Panc1 (cell line): ENCODE measurements around the gene CHST11. TPM values are rescaled to one million over a fixed set of nuclear protein-coding genes. Genes with fewer than 3 reads are reported as not detected.

Source experiments
- ATAC-seq: fragments of 200-7000 bp; cut with Tn5 transposase; 2 replicates; pipeline ENCODE4 v1.9.1; 2020; ENCODE audit warnings: mild to moderate bottlenecking, moderate library complexity
- BruUV-seq: library from RNA; stranded (reverse); fragments of 400-500 nt; replicated peaks from 2 replicates; lab custom pipeline; 2021; lab: Mats Ljungman, UMichigan
- CTCF ChIA-PET: fragments of 300-600 bp; sonication (Branson Sonifier 250); formaldehyde crosslinking; loops from one replicate; lab custom pipeline; 2022; ENCODE audit warnings: antibody characterized with exemption; lab: Charles Lee
- POLR2A ChIA-PET: fragments of 300-600 bp; sonication (Branson Sonifier 250); formaldehyde crosslinking; loops from one replicate; lab custom pipeline; 2022; ENCODE audit warnings: antibody characterized with exemption; lab: Charles Lee
- DNase-seq: peaks from one replicate; pipeline ENCODE4 v3.0.0-alpha.2; 2010; ENCODE audit warnings: low read depth, low spot score
- H3K27ac ChIP-seq: 2 replicates; pipeline ENCODE4 v1.5.1; 2011; ENCODE audit warnings: mild to moderate bottlenecking, low read length, inconsistent platforms
- H3K27me3 ChIP-seq: fragments of 200-500 bp; sonication (Bioruptor generic); 2 replicates; pipeline ENCODE4 v1.6.0; 2014; ENCODE audit warnings: low read length, inconsistent platforms; ENCODE audit not compliant: control insufficient read depth, insufficient read depth
- H3K36me3 ChIP-seq: fragments of 200-500 bp; sonication (Bioruptor generic); 2 replicates; pipeline ENCODE4 v1.5.1; 2014; ENCODE audit warnings: inconsistent platforms, mild to moderate bottlenecking, low read length, moderate library complexity; ENCODE audit not compliant: control insufficient read depth, insufficient read depth
- H3K4me1 ChIP-seq: 2 replicates; pipeline ENCODE4 v1.5.1; 2011; ENCODE audit warnings: inconsistent platforms, mild to moderate bottlenecking, low read length, moderate library complexity; ENCODE audit not compliant: control insufficient read depth, insufficient read depth
- H3K4me3 ChIP-seq, 2 experiments: 2 replicates each; pipeline ENCODE4 v1.5.1; 2011 to 2012; ENCODE audit warnings: low read depth in 2 of 2, low read length in 2 of 2, mild to moderate bottlenecking in 2 of 2, inconsistent platforms in 1 of 2, moderate library complexity in 1 of 2
- H3K9me3 ChIP-seq: fragments of 200-500 bp; sonication (Bioruptor generic); 2 replicates; pipeline ENCODE4 v1.5.1; 2014; ENCODE audit warnings: low read depth, mild to moderate bottlenecking, inconsistent platforms, low read length, moderate library complexity; ENCODE audit not compliant: control insufficient read depth, insufficient read depth
- POLR2AphosphoS5 ChIP-seq: IDR thresholded peaks from 2 replicates; pipeline ENCODE4 v1.6.1; 2012; ENCODE audit warnings: mild to moderate bottlenecking, low read depth, low read length, moderate library complexity
- REST ChIP-seq, 2 experiments: IDR thresholded peaks; 2 replicates each; pipeline ENCODE4 v1.6.1; 2011 to 2012; ENCODE audit warnings: low read depth in 2 of 2, control low read depth in 1 of 2, low read length in 1 of 2, mild to moderate bottlenecking in 1 of 2, moderate library complexity in 1 of 2; ENCODE audit not compliant: insufficient read depth in 1 of 2
- SIN3A ChIP-seq: IDR thresholded peaks from 2 replicates; pipeline ENCODE4 v1.6.1; 2012; ENCODE audit warnings: low read depth, mild to moderate bottlenecking, low read length, moderate library complexity, borderline replicate concordance; ENCODE audit not compliant: insufficient read depth
- TCF7L2 ChIP-seq: IDR thresholded peaks from 2 replicates; pipeline ENCODE4 v1.6.1; 2011; ENCODE audit warnings: mild to moderate bottlenecking, low read depth, low read length, inconsistent platforms
- in situ Hi-C: cut with HindIII; loops from 2 replicates; pipeline ENCODE4 v1.10.0; 2016; ENCODE audit warnings: low sequenced_read_pairs, low pct_unique_long_range_greater_than_20kb
- intact Hi-C: fragments of 100-400 bp; cut with micrococcal nuclease; formaldehyde crosslinking; loops from one replicate; pipeline ENCODE4 v1.10.0; 2022; ENCODE audit not compliant: unreplicated experiment
- total RNA-seq: library from RNA; stranded (reverse); gene quantifications from one replicate; pipeline ENCODE4 v1.2.1, GENCODE V29; 2021; ENCODE audit not compliant: unreplicated experiment
- TF ChIP-seq, protein P1 (sequence below): fragments of 450-650 bp; IDR thresholded peaks from 2 replicates; pipeline ENCODE4 v1.5.1; 2017; ENCODE audit warnings: mild to moderate bottlenecking

Gene CHST11
- total RNA-seq, 1 experiment from 2014 or later, result 11.4 TPM

DNA sequence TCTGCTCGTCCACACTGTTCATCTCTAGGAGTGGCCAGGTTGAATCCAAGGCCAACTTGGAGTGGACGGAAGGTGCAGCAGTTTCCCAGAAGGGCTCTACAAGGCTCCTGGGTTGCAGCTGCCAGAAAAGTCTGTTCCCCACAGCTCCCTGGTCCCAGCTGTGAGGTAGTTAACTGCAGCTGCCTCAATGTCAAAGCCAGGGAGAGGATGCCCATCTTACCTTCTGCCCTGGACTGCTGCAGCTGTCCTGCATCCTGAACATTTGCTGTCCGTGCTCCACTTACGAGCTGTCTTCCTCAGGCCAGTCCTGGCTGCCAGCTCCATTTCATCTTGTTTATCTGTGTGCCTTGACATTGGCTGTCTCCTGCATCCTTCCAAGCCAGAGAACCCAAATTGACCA lies 274.0 kb downstream of the CHST11 start:
- no TSS peak for BruUV-seq
- in situ Hi-C loops, result no loop called here
- no peaks in the 10 kb centered on the region for H3K36me3 ChIP-seq

GRCh38 chr12:104733717-104734175 lies 277.0 kb downstream of the CHST11 start:
- no peak overlapping the region for H3K27ac ChIP-seq
- ChIA-PET CTCF (no interaction called here), POLR2A (no interaction called here)
- in situ Hi-C loops (no loop called here), intact Hi-C loops (no loop called here)
- no peak for TF ChIP-seq REST (IDR thresholded peaks at IDR 0.05; ENCODE audit: insufficient read depth in 1 of 2, low read depth in 2 of 2, low read length in 1 of 2)
- 0 out of 2 replicates have a peak, but pooled peaks cover 3% of the 10 kb centered on the region for H3K4me1 ChIP-seq
- no peak for DNase-seq
- H3K36me3 ChIP-seq, result no peaks in the 10 kb centered on the region
- H3K4me3 ChIP-seq, result no peak overlapping the region
- no peaks in the 10 kb centered on the region for H3K9me3 ChIP-seq
- no peak for ATAC-seq
- no peaks in the 10 kb centered on the region for H3K27me3 ChIP-seq
- no TSS peak for BruUV-seq

More for the DNA sequence above, 274.0 kb downstream of the CHST11 start:
- ChIA-PET CTCF (no interaction called here), POLR2A (no interaction called here)
- Histone ChIP-seq H3K27me3 (no peaks in the 10 kb centered on the region), H3K27ac (no peak overlapping the region), H3K4me1 (0 out of 2 replicates have a peak, but pooled peaks cover 3% of the 10 kb centered on the region), H3K4me3 (no peak overlapping the region), H3K9me3 (no peaks in the 10 kb centered on the region)
- DNase-seq, result no peak
- ATAC-seq, result no peak
- TF ChIP-seq SIN3A (no peak), REST (IDR thresholded peaks at IDR 0.05; ENCODE audit: insufficient read depth in 1 of 2, low read depth in 2 of 2, low read length in 1 of 2) (no peak), TCF7L2 (no peak), POLR2AphosphoS5 (no peak)
- TF ChIP-seq, protein P1, sequence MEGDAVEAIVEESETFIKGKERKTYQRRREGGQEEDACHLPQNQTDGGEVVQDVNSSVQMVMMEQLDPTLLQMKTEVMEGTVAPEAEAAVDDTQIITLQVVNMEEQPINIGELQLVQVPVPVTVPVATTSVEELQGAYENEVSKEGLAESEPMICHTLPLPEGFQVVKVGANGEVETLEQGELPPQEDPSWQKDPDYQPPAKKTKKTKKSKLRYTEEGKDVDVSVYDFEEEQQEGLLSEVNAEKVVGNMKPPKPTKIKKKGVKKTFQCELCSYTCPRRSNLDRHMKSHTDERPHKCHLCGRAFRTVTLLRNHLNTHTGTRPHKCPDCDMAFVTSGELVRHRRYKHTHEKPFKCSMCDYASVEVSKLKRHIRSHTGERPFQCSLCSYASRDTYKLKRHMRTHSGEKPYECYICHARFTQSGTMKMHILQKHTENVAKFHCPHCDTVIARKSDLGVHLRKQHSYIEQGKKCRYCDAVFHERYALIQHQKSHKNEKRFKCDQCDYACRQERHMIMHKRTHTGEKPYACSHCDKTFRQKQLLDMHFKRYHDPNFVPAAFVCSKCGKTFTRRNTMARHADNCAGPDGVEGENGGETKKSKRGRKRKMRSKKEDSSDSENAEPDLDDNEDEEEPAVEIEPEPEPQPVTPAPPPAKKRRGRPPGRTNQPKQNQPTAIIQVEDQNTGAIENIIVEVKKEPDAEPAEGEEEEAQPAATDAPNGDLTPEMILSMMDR, result no peak
- intact Hi-C loops, result no loop called here
